ENCODE data around the gene TRIM44. TPM values are rescaled to one million over a fixed set of nuclear protein-coding genes. Genes with fewer than 3 reads are reported as not detected.

TRIM44 gene
- total and polyA plus RNA-seq, 10 of the 15 experiments (the other 5 are each of a cell fraction or from before 2014, with no cell fraction given): 6.7 to 93.0 (median 27.6) TPM

DNA sequence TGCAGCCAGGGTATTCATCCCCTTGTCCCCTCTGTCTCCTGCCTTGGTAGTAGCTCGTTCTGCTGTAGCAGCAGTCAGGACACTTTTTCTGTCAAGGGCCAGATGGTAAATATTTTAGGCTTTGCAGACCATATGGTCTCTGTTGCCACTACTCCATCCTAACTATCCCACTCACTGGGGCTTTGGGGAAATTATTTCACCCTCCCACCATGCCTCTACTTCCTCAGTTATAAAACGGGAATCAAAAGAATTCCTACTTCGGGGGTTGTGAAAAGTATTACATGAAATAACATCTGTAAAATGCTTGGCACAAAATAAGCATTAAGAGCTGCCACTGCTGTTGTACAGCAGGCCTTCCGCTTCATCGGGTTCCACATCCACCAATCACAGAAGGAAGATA is 191.4 kb downstream of the TRIM44 start:
- SMC1A ChIA-PET (ENCODE audit: uncharacterized antibody, unreplicated experiment): no interaction called here
- intact Hi-C loops (cut with micrococcal nuclease; ENCODE audit: unreplicated experiment): no loop called here
- POLR2A ChIA-PET: no interaction called here
- Histone ChIP-seq H3K4me1 (ENCODE audit: control insufficient read depth, insufficient read depth, low read length) (no peaks in the 10 kb centered on the region), H3K27ac (ENCODE audit: control insufficient read depth, insufficient read depth) (no peak overlapping the region), H3K9me3 (replicated peaks; ENCODE audit: control insufficient read depth, insufficient read depth, low read length) (no peaks in the 10 kb centered on the region), H3K36me3 (ENCODE audit: control insufficient read depth in 2 of 2, insufficient read depth in 2 of 2, low read length in 1 of 2) (no peaks in the 10 kb centered on the region), H3K27me3 (replicated peaks in 1 of 2; ENCODE audit: control insufficient read depth in 2 of 2, insufficient read depth in 2 of 2, low read length in 1 of 2) (no peaks in the 10 kb centered on the region; a peak in 1 of 4 replicates), H3K9ac (ENCODE audit: control insufficient read depth, insufficient read depth, low read length) (no peak overlapping the region), H2AFZ (ENCODE audit: control insufficient read depth, low read depth, low read length) (no peak overlapping the region), H3K4me2 (ENCODE audit: control insufficient read depth, insufficient read depth) (no peak overlapping the region), H4K20me1 (ENCODE audit: control insufficient read depth, insufficient read depth) (no peaks in the 10 kb centered on the region), H3K79me2 (ENCODE audit: control insufficient read depth, insufficient read depth, low read length) (no peaks in the 10 kb centered on the region), H3K4me3 (no peak overlapping the region)
- FAIRE-seq (no peak), ATAC-seq (no peak), DNase-seq (ENCODE audit: low read depth, low spot score) (no peak)
- in situ Hi-C loops (cut with MboI): no loop called here
- no TSS peak for BruUV-seq (replicated peaks)
- RAD21 ChIA-PET (ENCODE audit: unreplicated experiment): no interaction called here
- 41% methylated on average over 5 of the region's 5 CpGs for whole genome bisulfite sequencing (ENCODE audit: insufficient coverage, insufficient replicate concordance, low lambda C conversion rate, missing lambda C conversion rate)
- TF ChIP-seq POU2F2 (IDR thresholded peaks at IDR 0.05; ENCODE audit: borderline replicate concordance, low read depth, low read length) (no peak), BACH1 (IDR thresholded peaks at IDR 0.05; ENCODE audit: borderline replicate concordance) (no peak), CBX5 (IDR thresholded peaks at IDR 0.05; ENCODE audit: low read depth) (no peak), ZNF24 (IDR thresholded peaks at IDR 0.05) (no peak), ZSCAN29 (IDR thresholded peaks at IDR 0.05) (no peak), GATAD2B (conservative IDR thresholded peaks at IDR 0.05; ENCODE audit: low read depth) (no peak), CREB1 (IDR thresholded peaks at IDR 0.05; ENCODE audit: low read depth) (no peak)
- TF ChIP-seq, protein P1, sequence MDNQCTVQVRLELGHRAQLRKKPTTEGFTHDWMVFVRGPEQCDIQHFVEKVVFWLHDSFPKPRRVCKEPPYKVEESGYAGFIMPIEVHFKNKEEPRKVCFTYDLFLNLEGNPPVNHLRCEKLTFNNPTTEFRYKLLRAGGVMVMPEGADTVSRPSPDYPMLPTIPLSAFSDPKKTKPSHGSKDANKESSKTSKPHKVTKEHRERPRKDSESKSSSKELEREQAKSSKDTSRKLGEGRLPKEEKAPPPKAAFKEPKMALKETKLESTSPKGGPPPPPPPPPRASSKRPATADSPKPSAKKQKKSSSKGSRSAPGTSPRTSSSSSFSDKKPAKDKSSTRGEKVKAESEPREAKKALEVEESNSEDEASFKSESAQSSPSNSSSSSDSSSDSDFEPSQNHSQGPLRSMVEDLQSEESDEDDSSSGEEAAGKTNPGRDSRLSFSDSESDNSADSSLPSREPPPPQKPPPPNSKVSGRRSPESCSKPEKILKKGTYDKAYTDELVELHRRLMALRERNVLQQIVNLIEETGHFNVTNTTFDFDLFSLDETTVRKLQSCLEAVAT (IDR thresholded peaks at IDR 0.05): no peak
- TF ChIP-seq, protein P2, sequence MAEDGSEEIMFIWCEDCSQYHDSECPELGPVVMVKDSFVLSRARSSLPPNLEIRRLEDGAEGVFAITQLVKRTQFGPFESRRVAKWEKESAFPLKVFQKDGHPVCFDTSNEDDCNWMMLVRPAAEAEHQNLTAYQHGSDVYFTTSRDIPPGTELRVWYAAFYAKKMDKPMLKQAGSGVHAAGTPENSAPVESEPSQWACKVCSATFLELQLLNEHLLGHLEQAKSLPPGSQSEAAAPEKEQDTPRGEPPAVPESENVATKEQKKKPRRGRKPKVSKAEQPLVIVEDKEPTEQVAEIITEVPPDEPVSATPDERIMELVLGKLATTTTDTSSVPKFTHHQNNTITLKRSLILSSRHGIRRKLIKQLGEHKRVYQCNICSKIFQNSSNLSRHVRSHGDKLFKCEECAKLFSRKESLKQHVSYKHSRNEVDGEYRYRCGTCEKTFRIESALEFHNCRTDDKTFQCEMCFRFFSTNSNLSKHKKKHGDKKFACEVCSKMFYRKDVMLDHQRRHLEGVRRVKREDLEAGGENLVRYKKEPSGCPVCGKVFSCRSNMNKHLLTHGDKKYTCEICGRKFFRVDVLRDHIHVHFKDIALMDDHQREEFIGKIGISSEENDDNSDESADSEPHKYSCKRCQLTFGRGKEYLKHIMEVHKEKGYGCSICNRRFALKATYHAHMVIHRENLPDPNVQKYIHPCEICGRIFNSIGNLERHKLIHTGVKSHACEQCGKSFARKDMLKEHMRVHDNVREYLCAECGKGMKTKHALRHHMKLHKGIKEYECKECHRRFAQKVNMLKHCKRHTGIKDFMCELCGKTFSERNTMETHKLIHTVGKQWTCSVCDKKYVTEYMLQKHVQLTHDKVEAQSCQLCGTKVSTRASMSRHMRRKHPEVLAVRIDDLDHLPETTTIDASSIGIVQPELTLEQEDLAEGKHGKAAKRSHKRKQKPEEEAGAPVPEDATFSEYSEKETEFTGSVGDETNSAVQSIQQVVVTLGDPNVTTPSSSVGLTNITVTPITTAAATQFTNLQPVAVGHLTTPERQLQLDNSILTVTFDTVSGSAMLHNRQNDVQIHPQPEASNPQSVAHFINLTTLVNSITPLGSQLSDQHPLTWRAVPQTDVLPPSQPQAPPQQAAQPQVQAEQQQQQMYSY (CRISPR knock-in tag; IDR thresholded peaks at IDR 0.05): no peak
- TF ChIP-seq, protein P3, sequence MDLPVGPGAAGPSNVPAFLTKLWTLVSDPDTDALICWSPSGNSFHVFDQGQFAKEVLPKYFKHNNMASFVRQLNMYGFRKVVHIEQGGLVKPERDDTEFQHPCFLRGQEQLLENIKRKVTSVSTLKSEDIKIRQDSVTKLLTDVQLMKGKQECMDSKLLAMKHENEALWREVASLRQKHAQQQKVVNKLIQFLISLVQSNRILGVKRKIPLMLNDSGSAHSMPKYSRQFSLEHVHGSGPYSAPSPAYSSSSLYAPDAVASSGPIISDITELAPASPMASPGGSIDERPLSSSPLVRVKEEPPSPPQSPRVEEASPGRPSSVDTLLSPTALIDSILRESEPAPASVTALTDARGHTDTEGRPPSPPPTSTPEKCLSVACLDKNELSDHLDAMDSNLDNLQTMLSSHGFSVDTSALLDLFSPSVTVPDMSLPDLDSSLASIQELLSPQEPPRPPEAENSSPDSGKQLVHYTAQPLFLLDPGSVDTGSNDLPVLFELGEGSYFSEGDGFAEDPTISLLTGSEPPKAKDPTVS (IDR thresholded peaks at IDR 0.05; ENCODE audit: low read depth, low read length): no peak
- CTCF ChIA-PET: no interaction called here
